Measurements from ENCODE around the gene PEAR1. TPM values are rescaled to one million over a fixed set of nuclear protein-coding genes. Genes with fewer than 3 reads are reported as not detected.
A peak's percentile ranks its signal among the peaks of the same experiment; 100 is the strongest.

Gene PEAR1
- total RNA-seq, 1 experiment from 2014 or later: 1.0 TPM

GRCh38 chr1:156930483-156930882, 37.0 kb downstream of the PEAR1 start:
- H3K27ac ChIP-seq: no peak overlapping the region
- peaks cover 32% of the 10 kb centered on the region for H3K4me1 ChIP-seq (replicated peaks)
- no peaks in the 10 kb centered on the region for H3K36me3 ChIP-seq
- H3K9me3 ChIP-seq (replicated peaks): no peaks in the 10 kb centered on the region
- no peak overlapping the region for H3K4me3 ChIP-seq
- no peak for DNase-seq (ENCODE audit: low read depth in 1 of 2, low spot score in 2 of 2)
- H3K27me3 ChIP-seq (replicated peaks): no peaks in the 10 kb centered on the region

GRCh38 chr1:156931211-156931952, 37.9 kb downstream of the PEAR1 start:
- Histone ChIP-seq H3K4me1 (replicated peaks) (peaks cover 23% of the 10 kb centered on the region), H3K9me3 (replicated peaks) (no peaks in the 10 kb centered on the region), H3K27me3 (replicated peaks) (no peaks in the 10 kb centered on the region), H3K36me3 (peaks cover 4% of the 10 kb centered on the region; the same call in 1 of the 2 replicates), H3K27ac (no peak overlapping the region), H3K4me3 (no peak overlapping the region)
- DNase-seq (ENCODE audit: low read depth in 1 of 2, low spot score in 2 of 2): peak in 1 of 2 experiments; percentile 54

GRCh38 chr1:156931974-156932710, 38.6 kb downstream of the PEAR1 start:
- no peaks in the 10 kb centered on the region for H3K27me3 ChIP-seq (replicated peaks)
- H3K27ac ChIP-seq: no peak overlapping the region
- H3K36me3 ChIP-seq: peaks cover 10% of the 10 kb centered on the region
- no peaks in the 10 kb centered on the region for H3K9me3 ChIP-seq (replicated peaks)
- H3K4me3 ChIP-seq: no peak overlapping the region
- no peak for DNase-seq (ENCODE audit: low read depth in 1 of 2, low spot score in 2 of 2)
- peaks cover 18% of the 10 kb centered on the region for H3K4me1 ChIP-seq (replicated peaks)

- no peak for DNase-seq (ENCODE audit: low read depth in 1 of 2, low spot score in 2 of 2)
- H3K27me3 ChIP-seq (replicated peaks): no peaks in the 10 kb centered on the region
- H3K36me3 ChIP-seq: peaks cover 13% of the 10 kb centered on the region
- H3K4me3 ChIP-seq: no peak overlapping the region
- peaks cover 10% of the 10 kb centered on the region for H3K4me1 ChIP-seq (replicated peaks)
- no peaks in the 10 kb centered on the region for H3K9me3 ChIP-seq (replicated peaks)
- H3K27ac ChIP-seq: no peak overlapping the region
Observed at GRCh38 chr1:156933136-156933535, 39.6 kb downstream of the PEAR1 start.

- H3K27me3 ChIP-seq (replicated peaks): no peaks in the 10 kb centered on the region
- H3K9me3 ChIP-seq (replicated peaks): no peaks in the 10 kb centered on the region
- H3K36me3 ChIP-seq: peaks cover 29% of the 10 kb centered on the region
- DNase-seq (ENCODE audit: low read depth in 1 of 2, low spot score in 2 of 2): no peak
- H3K4me3 ChIP-seq: no peak overlapping the region
- peaks cover 10% of the 10 kb centered on the region for H3K4me1 ChIP-seq (replicated peaks)
- H3K27ac ChIP-seq: no peak overlapping the region
Observed at GRCh38 chr1:156935505-156936128, 42.1 kb downstream of the PEAR1 start.

GRCh38 chr1:156936191-156936590, 42.7 kb downstream of the PEAR1 start:
- no peaks in the 10 kb centered on the region for H3K27me3 ChIP-seq (replicated peaks)
- no peak overlapping the region for H3K27ac ChIP-seq
- no peak for DNase-seq (ENCODE audit: low read depth in 1 of 2, low spot score in 2 of 2)
- H3K9me3 ChIP-seq (replicated peaks): no peaks in the 10 kb centered on the region
- H3K4me3 ChIP-seq: no peak overlapping the region
- H3K36me3 ChIP-seq: peaks cover 32% of the 10 kb centered on the region
- H3K4me1 ChIP-seq (replicated peaks): peaks cover 7% of the 10 kb centered on the region

- Histone ChIP-seq H3K27ac (no peak overlapping the region), H3K4me3 (no peak overlapping the region), H3K4me1 (replicated peaks) (peaks cover 3% of the 10 kb centered on the region), H3K36me3 (peaks cover 38% of the 10 kb centered on the region), H3K9me3 (replicated peaks) (no peaks in the 10 kb centered on the region), H3K27me3 (replicated peaks) (no peaks in the 10 kb centered on the region)
- DNase-seq (ENCODE audit: low read depth in 1 of 2, low spot score in 2 of 2): no peak
Observed at GRCh38 chr1:156936721-156937220, 43.3 kb downstream of the PEAR1 start.

GRCh38 chr1:156937883-156938282, 44.4 kb downstream of the PEAR1 start:
- H3K4me1 ChIP-seq (replicated peaks): no peaks in the 10 kb centered on the region
- peaks cover 48% of the 10 kb centered on the region for H3K36me3 ChIP-seq
- DNase-seq (ENCODE audit: low read depth in 1 of 2, low spot score in 2 of 2): no peak
- no peaks in the 10 kb centered on the region for H3K27me3 ChIP-seq (replicated peaks)
- no peaks in the 10 kb centered on the region for H3K9me3 ChIP-seq (replicated peaks)
- no peak overlapping the region for H3K4me3 ChIP-seq
- H3K27ac ChIP-seq: no peak overlapping the region

- Histone ChIP-seq H3K27me3 (replicated peaks) (no peaks in the 10 kb centered on the region), H3K27ac (no peak overlapping the region), H3K9me3 (replicated peaks) (no peaks in the 10 kb centered on the region), H3K4me3 (no peak overlapping the region), H3K4me1 (replicated peaks) (no peaks in the 10 kb centered on the region), H3K36me3 (peaks cover 55% of the 10 kb centered on the region)
- no peak for DNase-seq (ENCODE audit: low read depth in 1 of 2, low spot score in 2 of 2)
Observed at GRCh38 chr1:156938813-156939212, 45.3 kb downstream of the PEAR1 start.

GRCh38 chr1:156939786-156940334, 46.3 kb downstream of the PEAR1 start:
- no peaks in the 10 kb centered on the region for H3K27me3 ChIP-seq (replicated peaks)
- no peaks in the 10 kb centered on the region for H3K9me3 ChIP-seq (replicated peaks)
- no peaks in the 10 kb centered on the region for H3K4me1 ChIP-seq (replicated peaks)
- H3K4me3 ChIP-seq: no peak overlapping the region
- no peak overlapping the region for H3K27ac ChIP-seq
- no peak for DNase-seq (ENCODE audit: low read depth in 1 of 2, low spot score in 2 of 2)
- H3K36me3 ChIP-seq: peaks cover 56% of the 10 kb centered on the region

GRCh38 chr1:156941675-156942074, 48.2 kb downstream of the PEAR1 start:
- DNase-seq (ENCODE audit: low read depth in 1 of 2, low spot score in 2 of 2): no peak
- H3K4me1 ChIP-seq (replicated peaks): no peaks in the 10 kb centered on the region
- H3K27ac ChIP-seq: no peak overlapping the region
- no peak overlapping the region for H3K4me3 ChIP-seq
- H3K27me3 ChIP-seq (replicated peaks): no peaks in the 10 kb centered on the region
- no peaks in the 10 kb centered on the region for H3K9me3 ChIP-seq (replicated peaks)
- peaks cover 69% of the 10 kb centered on the region for H3K36me3 ChIP-seq

- Histone ChIP-seq H3K4me1 (replicated peaks) (no peaks in the 10 kb centered on the region), H3K27ac (no peak overlapping the region), H3K4me3 (no peak overlapping the region), H3K9me3 (replicated peaks) (no peaks in the 10 kb centered on the region), H3K36me3 (peaks cover 69% of the 10 kb centered on the region), H3K27me3 (replicated peaks) (no peaks in the 10 kb centered on the region)
- DNase-seq (ENCODE audit: low read depth in 1 of 2, low spot score in 2 of 2): no peak
Observed at GRCh38 chr1:156942176-156942575, 48.7 kb downstream of the PEAR1 start.

GRCh38 chr1:156942576-156942975, 49.1 kb downstream of the PEAR1 start:
- H3K9me3 ChIP-seq (replicated peaks): no peaks in the 10 kb centered on the region
- H3K27me3 ChIP-seq (replicated peaks): no peaks in the 10 kb centered on the region
- H3K4me1 ChIP-seq (replicated peaks): no peaks in the 10 kb centered on the region
- no peak overlapping the region for H3K27ac ChIP-seq
- no peak overlapping the region for H3K4me3 ChIP-seq
- no peak for DNase-seq (ENCODE audit: low read depth in 1 of 2, low spot score in 2 of 2)
- H3K36me3 ChIP-seq: peaks cover 71% of the 10 kb centered on the region

GRCh38 chr1:156943756-156944155, 50.2 kb downstream of the PEAR1 start:
- Histone ChIP-seq H3K4me3 (no peak overlapping the region), H3K36me3 (peaks cover 78% of the 10 kb centered on the region), H3K27ac (no peak overlapping the region), H3K4me1 (replicated peaks) (no peaks in the 10 kb centered on the region), H3K27me3 (replicated peaks) (no peaks in the 10 kb centered on the region), H3K9me3 (replicated peaks) (no peaks in the 10 kb centered on the region)
- no peak for DNase-seq (ENCODE audit: low read depth in 1 of 2, low spot score in 2 of 2)

All from SJSA1 (cell line).